H1 (cell line): Measurements from ENCODE around the gene BNIP2. TPM values are rescaled to one million over a fixed set of nuclear protein-coding genes. Genes with fewer than 3 reads are reported as not detected.

Source experiments
- CTCF ChIA-PET: fragments of 300-600 bp; sonication (Branson Sonifier 250); formaldehyde crosslinking; loops from one replicate; lab custom pipeline; 2021; ENCODE audit not compliant: partially characterized antibody; lab: Charles Lee
- POLR2A ChIA-PET: fragments of 300-600 bp; sonication (Branson Sonifier 250); formaldehyde crosslinking; loops from one replicate; lab custom pipeline; 2021; ENCODE audit warnings: inconsistent platforms; ENCODE audit not compliant: partially characterized antibody; lab: Charles Lee
- DNase-seq, 2 experiments: peaks; one replicate each; pipeline versions ENCODE4 v3.0.0 to v3.0.0-alpha.2; 2010 to 2022; ENCODE audit warnings: low spot score in 2 of 2, low read depth in 1 of 2, mixed read lengths in 1 of 2
- FAIRE-seq: peaks from 2 replicates; lab custom pipeline; 2011; peaks lifted over from hg19 to GRCh38; lab: Jason Lieb, UNC
- H2AFZ ChIP-seq: 2 replicates; pipeline ENCODE4 v1.8.1; 2012; ENCODE audit warnings: low read length, inconsistent platforms
- H2AK5ac ChIP-seq: 2 replicates; pipeline ENCODE4 v1.6.1; 2013; ENCODE audit warnings: low read depth, low read length
- H2BK120ac ChIP-seq: replicated peaks from 2 replicates; pipeline ENCODE3; 2013; ENCODE audit warnings: low read depth, low read length, inconsistent platforms
- H2BK12ac ChIP-seq: 2 replicates; pipeline ENCODE4 v1.6.1; 2013; ENCODE audit warnings: low read depth, low read length
- H2BK15ac ChIP-seq: 2 replicates; pipeline ENCODE4 v1.6.1; 2013; ENCODE audit warnings: low read length
- H2BK20ac ChIP-seq: 2 replicates; pipeline ENCODE4 v1.6.1; 2013; ENCODE audit warnings: low read length
- H2BK5ac ChIP-seq: 2 replicates; pipeline ENCODE4 v1.6.1; 2013; ENCODE audit warnings: low read depth, low read length
- H3K14ac ChIP-seq: 2 replicates; pipeline ENCODE4 v1.6.1; 2013; ENCODE audit warnings: inconsistent platforms; ENCODE audit not compliant: insufficient read length
- H3K18ac ChIP-seq: 2 replicates; pipeline ENCODE4 v1.6.1; 2013; ENCODE audit warnings: low read length; ENCODE audit errors: extremely low read depth
- H3K23ac ChIP-seq: 2 replicates; pipeline ENCODE4 v1.6.1; 2013; ENCODE audit warnings: inconsistent platforms; ENCODE audit not compliant: insufficient read length
- H3K23me2 ChIP-seq: 2 replicates; pipeline ENCODE4 v1.6.1; 2013; ENCODE audit warnings: low read depth, low read length
- H3K27ac ChIP-seq: 2 replicates; pipeline ENCODE4 v1.6.1; 2011; ENCODE audit warnings: low read depth, low read length, inconsistent platforms
- H3K27me3 ChIP-seq, 4 experiments: replicated peaks in 1 of 4; 1 replicate in 1 of 4; 2 replicates in 3 of 4; pipeline versions ENCODE4 v1.6.1 to v1.8.1; 2011 to 2013; ENCODE audit warnings: low read length in 3 of 4, mild to moderate bottlenecking in 3 of 4, inconsistent platforms in 2 of 4, mixed read lengths in 2 of 4, moderate library complexity in 1 of 4; ENCODE audit not compliant: control insufficient read depth in 3 of 4, insufficient read depth in 3 of 4; ENCODE audit errors: extremely low read depth in 1 of 4
- H3K36me3 ChIP-seq, 4 experiments: 2 replicates each; pipeline versions ENCODE4 v1.6.1 to v1.8.1; 2011 to 2013; ENCODE audit warnings: mild to moderate bottlenecking in 4 of 4, low read length in 3 of 4, moderate library complexity in 2 of 4, control low read depth in 1 of 4, inconsistent platforms in 1 of 4; ENCODE audit not compliant: insufficient read depth in 4 of 4, control insufficient read depth in 2 of 4
- H3K4ac ChIP-seq: replicated peaks from 2 replicates; pipeline ENCODE3; 2013; ENCODE audit warnings: low read length, low read depth, mixed read lengths, inconsistent platforms; ENCODE audit not compliant: insufficient read length
- H3K4me1 ChIP-seq, 4 experiments: replicated peaks in 1 of 4; 1 replicate in 1 of 4; 2 replicates in 3 of 4; pipeline versions ENCODE4 v1.6.1 to v1.8.1; 2011 to 2013; ENCODE audit warnings: low read length in 3 of 4, inconsistent platforms in 2 of 4, mixed read lengths in 1 of 4; ENCODE audit not compliant: insufficient read depth in 4 of 4, control insufficient read depth in 3 of 4
- H3K4me2 ChIP-seq, 2 experiments: 2 replicates each; pipeline versions ENCODE4 v1.6.1 to v1.8.1; 2011 to 2013; ENCODE audit warnings: low read depth in 2 of 2, low read length in 2 of 2, control low read depth in 1 of 2, inconsistent platforms in 1 of 2, mild to moderate bottlenecking in 1 of 2; ENCODE audit not compliant: insufficient read depth in 1 of 2
- H3K4me3 ChIP-seq, 4 experiments: fragments of 200-600, 300-600 bp in 1 of 4; sonication (generic), shearing (Covaris generic), sonication (Bioruptor Twin) in 1 of 4; 2 replicates each; pipeline versions ENCODE4 v1.5.1 to v1.8.1; 2011 to 2016; ENCODE audit warnings: low read length in 4 of 4, low read depth in 3 of 4, control low read depth in 2 of 4, inconsistent platforms in 2 of 4, mild to moderate bottlenecking in 2 of 4, mixed read lengths in 1 of 4, moderate library complexity in 1 of 4; ENCODE audit not compliant: insufficient read depth in 2 of 4; ENCODE audit errors: extremely low read depth in 1 of 4
- H3K56ac ChIP-seq: replicated peaks from 2 replicates; pipeline ENCODE3; 2013; ENCODE audit warnings: low read depth, mild to moderate bottlenecking, mixed read lengths, low read length, inconsistent platforms; ENCODE audit not compliant: insufficient read length
- H3K79me1 ChIP-seq: 2 replicates; pipeline ENCODE4 v1.6.1; 2013; ENCODE audit warnings: low read depth, low read length, control low read depth
- H3K79me2 ChIP-seq, 2 experiments: 2 replicates each; pipeline versions ENCODE4 v1.6.1 to v1.8.1; 2012 to 2013; ENCODE audit warnings: low read length in 2 of 2, mild to moderate bottlenecking in 2 of 2, inconsistent platforms in 1 of 2; ENCODE audit not compliant: insufficient read depth in 2 of 2, control insufficient read depth in 1 of 2
- H3K9ac ChIP-seq, 4 experiments: replicated peaks in 1 of 4; 1 replicate in 1 of 4; 2 replicates in 3 of 4; pipeline versions ENCODE4 v1.6.1 to v1.8.1; 2011 to 2013; ENCODE audit warnings: low read depth in 3 of 4, low read length in 3 of 4, control low read depth in 2 of 4, mild to moderate bottlenecking in 2 of 4, moderate library complexity in 2 of 4, inconsistent platforms in 1 of 4; ENCODE audit errors: extremely low read depth in 1 of 4
- H3K9me3 ChIP-seq, 2 experiments: 2 replicates each; pipeline versions ENCODE4 v1.6.1 to v1.8.1; 2012 to 2013; ENCODE audit warnings: mild to moderate bottlenecking in 2 of 2, moderate library complexity in 2 of 2, control low read depth in 1 of 2, inconsistent platforms in 1 of 2, low read depth in 1 of 2, low read length in 1 of 2, mixed read lengths in 1 of 2; ENCODE audit not compliant: insufficient read depth in 2 of 2
- H4K20me1 ChIP-seq, 2 experiments: replicated peaks in 1 of 2; 2 replicates each; pipeline versions ENCODE3 to v1.8.1; 2011 to 2013; ENCODE audit warnings: inconsistent platforms in 2 of 2, low read length in 2 of 2, mild to moderate bottlenecking in 1 of 2; ENCODE audit not compliant: insufficient read depth in 2 of 2, control insufficient read depth in 1 of 2
- H4K5ac ChIP-seq: 2 replicates; pipeline ENCODE4 v1.6.1; 2013; ENCODE audit warnings: low read length, low read depth, mixed read lengths, inconsistent platforms; ENCODE audit not compliant: insufficient read length
- H4K8ac ChIP-seq: 2 replicates; pipeline ENCODE4 v1.8.0; 2013; ENCODE audit warnings: mild to moderate bottlenecking, moderate library complexity, low read length, inconsistent platforms; ENCODE audit not compliant: insufficient read depth; ENCODE audit errors: extremely low read depth
- H4K91ac ChIP-seq: replicated peaks from 2 replicates; pipeline ENCODE3; 2013; ENCODE audit warnings: low read length, mixed read lengths, inconsistent platforms; ENCODE audit not compliant: insufficient read length
- BRCA1 ChIP-seq: IDR thresholded peaks from 2 replicates; pipeline ENCODE4 v1.6.1; 2012; ENCODE audit warnings: low read depth, low read length, improper control_type of control experiment
- EGR1 ChIP-seq: IDR thresholded peaks from 2 replicates; pipeline ENCODE4 v1.6.1; 2011; ENCODE audit warnings: low read depth, low read length, borderline replicate concordance
- GABPA ChIP-seq: IDR thresholded peaks from 2 replicates; pipeline ENCODE4 v1.6.1; 2011; ENCODE audit warnings: mild to moderate bottlenecking, low read length, moderate library complexity, borderline replicate concordance; ENCODE audit not compliant: insufficient read depth
- JUN ChIP-seq: IDR thresholded peaks from 2 replicates; pipeline ENCODE4 v1.6.1; 2011; ENCODE audit warnings: low read depth, mild to moderate bottlenecking, improper control_type of control experiment, low read length
- POLR2AphosphoS5 ChIP-seq: IDR thresholded peaks from 2 replicates; pipeline ENCODE4 v1.6.1; 2011; ENCODE audit warnings: low read depth, low read length
- RNF2 ChIP-seq: fragments of 200-900, 300-1000 bp; sonication (generic); IDR thresholded peaks from 2 replicates; pipeline ENCODE4 v1.7.1; 2016; ENCODE audit warnings: borderline replicate concordance, low read depth, mild to moderate bottlenecking, antibody characterized with exemption, low read length; ENCODE audit not compliant: poor library complexity, severe bottlenecking; ENCODE audit errors: missing control alignments
- SIX5 ChIP-seq: IDR thresholded peaks from 2 replicates; pipeline ENCODE4 v1.6.1; 2011; ENCODE audit warnings: mild to moderate bottlenecking, low read depth, low read length
- TAF1 ChIP-seq: IDR thresholded peaks from 2 replicates; pipeline ENCODE4 v1.6.1; 2011; ENCODE audit warnings: mild to moderate bottlenecking, low read depth, low read length
- TBP ChIP-seq: IDR thresholded peaks from 2 replicates; pipeline ENCODE4 v1.6.1; 2011; ENCODE audit warnings: low read depth, low read length, improper control_type of control experiment
- TCF12 ChIP-seq: IDR thresholded peaks from 2 replicates; pipeline ENCODE4 v1.6.1; 2011; ENCODE audit warnings: low read depth, mild to moderate bottlenecking, low read length
- WGBS, 2 experiments: shearing (Covaris generic) in 1 of 2; methylation state at CpG; one replicate each; pipeline versions ENCODE4 v1.1.6 to v1.1.7; 2013 to 2015; ENCODE audit warnings: low lambda C conversion rate in 2 of 2, mixed read lengths in 2 of 2, inconsistent platforms in 1 of 2, low coverage in 1 of 2, missing lambda C conversion rate in 1 of 2; ENCODE audit not compliant: insufficient replicate concordance in 2 of 2, insufficient coverage in 1 of 2, insufficient read length in 1 of 2; ENCODE audit errors: extremely low coverage in 1 of 2, missing lambda C conversion rate in 1 of 2; 5-methylcytosine and 5-hydroxymethylcytosine counted together
- polyA plus RNA-seq, 7 experiments: library from polyadenylated mRNA; depleted of rRNA in 3 of 7; stranded (reverse) in 5 of 7; unstranded in 2 of 7; fragments of >200 nt in 5 of 7; fragments of 200-250 nt in 2 of 7; gene quantifications; 1 replicate in 5 of 7; 2 replicates in 1 of 7; 4 replicates in 1 of 7; pipeline versions ENCODE4 v1.2.1 to v1.2.3, GENCODE V29; 2011 to 2013; ENCODE audit warnings: missing spikeins in 2 of 7, mixed read lengths in 2 of 7
- total RNA-seq: library from RNA; stranded (reverse); fragmentation: NEBNext Ultra II Directional; extraction: Animal tissue kit (Norgen Biotek cat#: 25700); gene quantifications from 2 replicates; pipeline ENCODE4 v1.2.1, GENCODE V29; 2021
- TF ChIP-seq, protein P1 (sequence below): IDR thresholded peaks from 2 replicates; pipeline ENCODE4 v1.6.1; 2012; ENCODE audit warnings: inconsistent platforms

The BNIP2 gene
- total and polyA plus RNA-seq, 2 of the 8 experiments (the other 6 are each of a cell fraction or from before 2014, with no cell fraction given) = 11.8 to 40.6 TPM

DNA sequence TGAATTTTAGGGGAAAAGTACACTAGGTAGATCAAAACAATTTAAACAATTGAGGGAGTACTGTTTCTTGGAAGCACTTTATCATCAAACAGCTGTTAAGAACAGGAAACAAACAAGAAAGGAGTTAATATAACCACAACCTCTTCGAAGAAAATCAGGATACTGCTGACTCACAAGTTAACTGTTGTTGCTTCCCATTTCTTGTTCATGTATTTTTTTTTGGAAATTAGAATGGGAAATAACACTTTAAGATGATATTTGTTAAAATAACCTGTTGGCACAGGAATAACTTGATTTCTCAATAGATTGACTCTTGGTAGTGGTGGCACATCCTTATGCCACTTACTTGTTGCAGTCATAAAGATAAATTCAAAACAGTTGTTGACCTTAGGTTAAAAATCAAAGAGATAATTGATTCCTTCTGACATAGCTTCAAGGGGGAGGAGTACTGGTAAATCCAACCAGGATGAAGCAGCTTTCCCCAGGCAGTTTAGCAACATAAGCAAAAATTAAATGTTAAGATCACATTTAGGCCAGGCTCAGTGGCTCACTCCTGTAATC lies 3.3 kb downstream of the BNIP2 start:
- H4K91ac ChIP-seq = no peak overlapping the region
- no peak overlapping the region for H2BK15ac ChIP-seq
- H2BK5ac ChIP-seq = no peak overlapping the region
- ChIA-PET POLR2A (interaction anchor here (2.0 kb wide), 1 partner anchor 29 kb away, joined by 7 read pairs; the partner anchor contains the start of gene GTF2A2), CTCF (no interaction called here)
- no peaks in the 10 kb centered on the region for H3K23me2 ChIP-seq
- H3K4ac ChIP-seq = no peak overlapping the region
- no peak overlapping the region for H2AK5ac ChIP-seq
- H3K4me3 ChIP-seq = no peak overlapping the region
- H3K36me3 ChIP-seq = peaks cover 0 to 18% (median 7%) of the 10 kb centered on the region in 4 experiments; a peak in 4 of 8 replicates
- no peaks in the 10 kb centered on the region for H3K9me3 ChIP-seq
- no peak overlapping the region for H2BK120ac ChIP-seq
- H4K5ac ChIP-seq = no peak overlapping the region
- H3K56ac ChIP-seq = no peak overlapping the region
- H4K8ac ChIP-seq = no peak overlapping the region
- H3K27me3 ChIP-seq = peaks cover 0 to 4% (median 2%) of the 10 kb centered on the region in 4 experiments; a peak in 5 of 7 replicates
- H2BK12ac ChIP-seq = no peak overlapping the region
- no peak overlapping the region for H2BK20ac ChIP-seq
- no peak overlapping the region for H3K14ac ChIP-seq
- FAIRE-seq (no peak), DNase-seq (no peak)
- H4K20me1 ChIP-seq = peaks cover 7 to 9% of the 10 kb centered on the region in 2 experiments
- H3K79me1 ChIP-seq = 0 out of 2 replicates have a peak, but pooled peaks cover 4% of the 10 kb centered on the region
- H3K18ac ChIP-seq = no peak overlapping the region
- no peak overlapping the region for H2AFZ ChIP-seq
- no peak overlapping the region for H3K9ac ChIP-seq
- 96% methylated on average over 1 of the region's 1 CpG; no CpG with 5 or more reads in 1 of the 2 experiments for WGBS, 2 experiments
- H3K79me2 ChIP-seq = peaks cover 15 to 62% of the 10 kb centered on the region in 2 experiments
- H3K4me2 ChIP-seq = no peak overlapping the region
- no peak overlapping the region for H3K27ac ChIP-seq
- H3K4me1 ChIP-seq = peaks cover 0 to 6% (median 1%) of the 10 kb centered on the region in 4 experiments; a peak in 4 of 7 replicates
- no peak for TF ChIP-seq POLR2AphosphoS5
- no peak for TF ChIP-seq EGR1
- no peak for TF ChIP-seq JUN
- TF ChIP-seq BRCA1 = no peak
- no peak for TF ChIP-seq RNF2
- no peak for TF ChIP-seq TCF12
- no peak for TF ChIP-seq GABPA
- no peak for TF ChIP-seq TAF1
- no peak for TF ChIP-seq TBP
- TF ChIP-seq, protein P1, sequence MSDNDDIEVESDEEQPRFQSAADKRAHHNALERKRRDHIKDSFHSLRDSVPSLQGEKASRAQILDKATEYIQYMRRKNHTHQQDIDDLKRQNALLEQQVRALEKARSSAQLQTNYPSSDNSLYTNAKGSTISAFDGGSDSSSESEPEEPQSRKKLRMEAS = no peak
- TF ChIP-seq SIX5 = no peak
- no peak overlapping the region for H3K23ac ChIP-seq
